ENCODE measurements around the gene CD2AP. TPM values are rescaled to one million over a fixed set of nuclear protein-coding genes. Genes with fewer than 3 reads are reported as not detected.

CD2AP gene
- total and polyA plus RNA-seq, 2 of the 8 experiments (the other 6 are each of a cell fraction or from before 2014, with no cell fraction given): 8.6 to 75.6 TPM

DNA sequence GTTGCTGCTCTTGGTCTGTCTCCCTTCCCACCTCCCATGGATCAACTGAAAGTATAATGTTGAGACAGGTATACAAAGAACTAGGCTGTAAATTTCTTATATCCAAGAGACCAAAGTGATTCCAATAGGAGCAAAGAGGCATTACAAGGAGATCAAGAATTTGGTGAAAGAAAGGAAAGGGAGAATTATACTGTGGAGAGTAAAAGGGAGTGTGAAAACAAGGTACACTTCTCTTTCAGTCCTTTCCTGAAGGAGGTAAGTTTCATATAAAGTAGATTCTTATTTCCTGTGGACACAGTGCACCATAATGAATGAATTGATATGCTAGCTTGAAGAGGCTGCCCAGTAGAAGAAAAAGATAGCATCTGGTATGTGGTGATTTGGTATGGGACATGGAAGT lies 49.7 kb downstream of the CD2AP start (continued):
- TF ChIP-seq, protein P1, sequence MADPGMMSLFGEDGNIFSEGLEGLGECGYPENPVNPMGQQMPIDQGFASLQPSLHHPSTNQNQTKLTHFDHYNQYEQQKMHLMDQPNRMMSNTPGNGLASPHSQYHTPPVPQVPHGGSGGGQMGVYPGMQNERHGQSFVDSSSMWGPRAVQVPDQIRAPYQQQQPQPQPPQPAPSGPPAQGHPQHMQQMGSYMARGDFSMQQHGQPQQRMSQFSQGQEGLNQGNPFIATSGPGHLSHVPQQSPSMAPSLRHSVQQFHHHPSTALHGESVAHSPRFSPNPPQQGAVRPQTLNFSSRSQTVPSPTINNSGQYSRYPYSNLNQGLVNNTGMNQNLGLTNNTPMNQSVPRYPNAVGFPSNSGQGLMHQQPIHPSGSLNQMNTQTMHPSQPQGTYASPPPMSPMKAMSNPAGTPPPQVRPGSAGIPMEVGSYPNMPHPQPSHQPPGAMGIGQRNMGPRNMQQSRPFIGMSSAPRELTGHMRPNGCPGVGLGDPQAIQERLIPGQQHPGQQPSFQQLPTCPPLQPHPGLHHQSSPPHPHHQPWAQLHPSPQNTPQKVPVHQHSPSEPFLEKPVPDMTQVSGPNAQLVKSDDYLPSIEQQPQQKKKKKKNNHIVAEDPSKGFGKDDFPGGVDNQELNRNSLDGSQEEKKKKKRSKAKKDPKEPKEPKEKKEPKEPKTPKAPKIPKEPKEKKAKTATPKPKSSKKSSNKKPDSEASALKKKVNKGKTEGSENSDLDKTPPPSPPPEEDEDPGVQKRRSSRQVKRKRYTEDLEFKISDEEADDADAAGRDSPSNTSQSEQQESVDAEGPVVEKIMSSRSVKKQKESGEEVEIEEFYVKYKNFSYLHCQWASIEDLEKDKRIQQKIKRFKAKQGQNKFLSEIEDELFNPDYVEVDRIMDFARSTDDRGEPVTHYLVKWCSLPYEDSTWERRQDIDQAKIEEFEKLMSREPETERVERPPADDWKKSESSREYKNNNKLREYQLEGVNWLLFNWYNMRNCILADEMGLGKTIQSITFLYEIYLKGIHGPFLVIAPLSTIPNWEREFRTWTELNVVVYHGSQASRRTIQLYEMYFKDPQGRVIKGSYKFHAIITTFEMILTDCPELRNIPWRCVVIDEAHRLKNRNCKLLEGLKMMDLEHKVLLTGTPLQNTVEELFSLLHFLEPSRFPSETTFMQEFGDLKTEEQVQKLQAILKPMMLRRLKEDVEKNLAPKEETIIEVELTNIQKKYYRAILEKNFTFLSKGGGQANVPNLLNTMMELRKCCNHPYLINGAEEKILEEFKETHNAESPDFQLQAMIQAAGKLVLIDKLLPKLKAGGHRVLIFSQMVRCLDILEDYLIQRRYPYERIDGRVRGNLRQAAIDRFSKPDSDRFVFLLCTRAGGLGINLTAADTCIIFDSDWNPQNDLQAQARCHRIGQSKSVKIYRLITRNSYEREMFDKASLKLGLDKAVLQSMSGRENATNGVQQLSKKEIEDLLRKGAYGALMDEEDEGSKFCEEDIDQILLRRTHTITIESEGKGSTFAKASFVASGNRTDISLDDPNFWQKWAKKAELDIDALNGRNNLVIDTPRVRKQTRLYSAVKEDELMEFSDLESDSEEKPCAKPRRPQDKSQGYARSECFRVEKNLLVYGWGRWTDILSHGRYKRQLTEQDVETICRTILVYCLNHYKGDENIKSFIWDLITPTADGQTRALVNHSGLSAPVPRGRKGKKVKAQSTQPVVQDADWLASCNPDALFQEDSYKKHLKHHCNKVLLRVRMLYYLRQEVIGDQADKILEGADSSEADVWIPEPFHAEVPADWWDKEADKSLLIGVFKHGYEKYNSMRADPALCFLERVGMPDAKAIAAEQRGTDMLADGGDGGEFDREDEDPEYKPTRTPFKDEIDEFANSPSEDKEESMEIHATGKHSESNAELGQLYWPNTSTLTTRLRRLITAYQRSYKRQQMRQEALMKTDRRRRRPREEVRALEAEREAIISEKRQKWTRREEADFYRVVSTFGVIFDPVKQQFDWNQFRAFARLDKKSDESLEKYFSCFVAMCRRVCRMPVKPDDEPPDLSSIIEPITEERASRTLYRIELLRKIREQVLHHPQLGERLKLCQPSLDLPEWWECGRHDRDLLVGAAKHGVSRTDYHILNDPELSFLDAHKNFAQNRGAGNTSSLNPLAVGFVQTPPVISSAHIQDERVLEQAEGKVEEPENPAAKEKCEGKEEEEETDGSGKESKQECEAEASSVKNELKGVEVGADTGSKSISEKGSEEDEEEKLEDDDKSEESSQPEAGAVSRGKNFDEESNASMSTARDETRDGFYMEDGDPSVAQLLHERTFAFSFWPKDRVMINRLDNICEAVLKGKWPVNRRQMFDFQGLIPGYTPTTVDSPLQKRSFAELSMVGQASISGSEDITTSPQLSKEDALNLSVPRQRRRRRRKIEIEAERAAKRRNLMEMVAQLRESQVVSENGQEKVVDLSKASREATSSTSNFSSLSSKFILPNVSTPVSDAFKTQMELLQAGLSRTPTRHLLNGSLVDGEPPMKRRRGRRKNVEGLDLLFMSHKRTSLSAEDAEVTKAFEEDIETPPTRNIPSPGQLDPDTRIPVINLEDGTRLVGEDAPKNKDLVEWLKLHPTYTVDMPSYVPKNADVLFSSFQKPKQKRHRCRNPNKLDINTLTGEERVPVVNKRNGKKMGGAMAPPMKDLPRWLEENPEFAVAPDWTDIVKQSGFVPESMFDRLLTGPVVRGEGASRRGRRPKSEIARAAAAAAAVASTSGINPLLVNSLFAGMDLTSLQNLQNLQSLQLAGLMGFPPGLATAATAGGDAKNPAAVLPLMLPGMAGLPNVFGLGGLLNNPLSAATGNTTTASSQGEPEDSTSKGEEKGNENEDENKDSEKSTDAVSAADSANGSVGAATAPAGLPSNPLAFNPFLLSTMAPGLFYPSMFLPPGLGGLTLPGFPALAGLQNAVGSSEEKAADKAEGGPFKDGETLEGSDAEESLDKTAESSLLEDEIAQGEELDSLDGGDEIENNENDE (IDR thresholded peaks at IDR 0.05; ENCODE audit: insufficient replicate concordance, low read length): no peak
- TF ChIP-seq, protein P2, sequence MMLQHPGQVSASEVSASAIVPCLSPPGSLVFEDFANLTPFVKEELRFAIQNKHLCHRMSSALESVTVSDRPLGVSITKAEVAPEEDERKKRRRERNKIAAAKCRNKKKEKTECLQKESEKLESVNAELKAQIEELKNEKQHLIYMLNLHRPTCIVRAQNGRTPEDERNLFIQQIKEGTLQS (IDR thresholded peaks at IDR 0.05; ENCODE audit: insufficient read depth, low read depth, low read length): no peak
- TF ChIP-seq, protein P3, sequence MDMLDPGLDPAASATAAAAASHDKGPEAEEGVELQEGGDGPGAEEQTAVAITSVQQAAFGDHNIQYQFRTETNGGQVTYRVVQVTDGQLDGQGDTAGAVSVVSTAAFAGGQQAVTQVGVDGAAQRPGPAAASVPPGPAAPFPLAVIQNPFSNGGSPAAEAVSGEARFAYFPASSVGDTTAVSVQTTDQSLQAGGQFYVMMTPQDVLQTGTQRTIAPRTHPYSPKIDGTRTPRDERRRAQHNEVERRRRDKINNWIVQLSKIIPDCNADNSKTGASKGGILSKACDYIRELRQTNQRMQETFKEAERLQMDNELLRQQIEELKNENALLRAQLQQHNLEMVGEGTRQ (IDR thresholded peaks at IDR 0.05; ENCODE audit: low read length): no peak
- TF ChIP-seq NANOG (IDR thresholded peaks at IDR 0.05; ENCODE audit: insufficient read depth, low read depth, low read length, poor library complexity, severe bottlenecking) (no peak), TEAD4 (IDR thresholded peaks at IDR 0.05; ENCODE audit: low read depth, low read length) (no peak), NRF1 (IDR thresholded peaks at IDR 0.05; ENCODE audit: low read depth, low read length) (no peak)
- TF ChIP-seq, protein P4, sequence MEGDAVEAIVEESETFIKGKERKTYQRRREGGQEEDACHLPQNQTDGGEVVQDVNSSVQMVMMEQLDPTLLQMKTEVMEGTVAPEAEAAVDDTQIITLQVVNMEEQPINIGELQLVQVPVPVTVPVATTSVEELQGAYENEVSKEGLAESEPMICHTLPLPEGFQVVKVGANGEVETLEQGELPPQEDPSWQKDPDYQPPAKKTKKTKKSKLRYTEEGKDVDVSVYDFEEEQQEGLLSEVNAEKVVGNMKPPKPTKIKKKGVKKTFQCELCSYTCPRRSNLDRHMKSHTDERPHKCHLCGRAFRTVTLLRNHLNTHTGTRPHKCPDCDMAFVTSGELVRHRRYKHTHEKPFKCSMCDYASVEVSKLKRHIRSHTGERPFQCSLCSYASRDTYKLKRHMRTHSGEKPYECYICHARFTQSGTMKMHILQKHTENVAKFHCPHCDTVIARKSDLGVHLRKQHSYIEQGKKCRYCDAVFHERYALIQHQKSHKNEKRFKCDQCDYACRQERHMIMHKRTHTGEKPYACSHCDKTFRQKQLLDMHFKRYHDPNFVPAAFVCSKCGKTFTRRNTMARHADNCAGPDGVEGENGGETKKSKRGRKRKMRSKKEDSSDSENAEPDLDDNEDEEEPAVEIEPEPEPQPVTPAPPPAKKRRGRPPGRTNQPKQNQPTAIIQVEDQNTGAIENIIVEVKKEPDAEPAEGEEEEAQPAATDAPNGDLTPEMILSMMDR (IDR thresholded peaks at IDR 0.05; ENCODE audit: control extremely low read depth in 1 of 3, insufficient read depth in 1 of 3, low read depth in 1 of 3, low read length in 3 of 3): no peak
